WTC11 (cell line): ENCODE results near the gene LBH.

Experiments
- CBFB ChIP-seq: sonication (generic); formaldehyde crosslinking; IDR thresholded peaks from 2 replicates; pipeline ENCODE4 v1.8.1; 2022; ENCODE audit warnings: mild to moderate bottlenecking, low read depth, missing genetic modification reagents
- CREB1 ChIP-seq: sonication (generic); formaldehyde crosslinking; IDR thresholded peaks from 2 replicates; pipeline ENCODE4 v1.8.0; 2023; ENCODE audit warnings: mild to moderate bottlenecking, missing genetic modification reagents
- ETV6 ChIP-seq: sonication (generic); formaldehyde crosslinking; IDR thresholded peaks from 2 replicates; pipeline ENCODE4 v1.8.1; 2022; ENCODE audit warnings: mild to moderate bottlenecking, missing genetic modification reagents
- NFE2L1 ChIP-seq: sonication (generic); formaldehyde crosslinking; IDR thresholded peaks from 2 replicates; pipeline ENCODE4 v1.8.1; 2023; ENCODE audit warnings: missing genetic modification reagents
- ZNF671 ChIP-seq: fragments of 250-450 bp; sonication (Bioruptor Pico); IDR thresholded peaks from 2 replicates; pipeline ENCODE4 v1.8.0; 2021; ENCODE audit warnings: mild to moderate bottlenecking
- TF ChIP-seq, protein P1 (sequence below): sonication (generic); formaldehyde crosslinking; IDR thresholded peaks from 2 replicates; pipeline ENCODE4 v1.8.1; 2023; ENCODE audit warnings: mild to moderate bottlenecking, missing genetic modification reagents, moderate library complexity
- TF ChIP-seq, protein P2 (sequence below): fragments of 200-600 bp; IDR thresholded peaks from 2 replicates; pipeline ENCODE4 v1.8.0; 2022; ENCODE audit warnings: antibody characterized with exemption
- TF ChIP-seq, protein P3 (sequence below): sonication (generic); formaldehyde crosslinking; IDR thresholded peaks from 2 replicates; pipeline ENCODE4 v1.8.1; 2023; ENCODE audit warnings: mild to moderate bottlenecking, missing genetic modification reagents, borderline replicate concordance
- TF ChIP-seq, protein P4 (sequence below): sonication (generic); formaldehyde crosslinking; IDR thresholded peaks from 2 replicates; pipeline ENCODE4 v1.8.0; 2022; ENCODE audit warnings: mild to moderate bottlenecking, missing genetic modification reagents
- TF ChIP-seq, protein P5 (sequence below): fragments of 250-450 bp; sonication (Bioruptor Pico); conservative IDR thresholded peaks from 2 replicates; pipeline ENCODE4 v1.9.0; 2021; ENCODE audit warnings: mild to moderate bottlenecking
- TF ChIP-seq, protein P6 (sequence below): fragments of 250-450 bp; sonication (Bioruptor Pico); IDR thresholded peaks from 2 replicates; pipeline ENCODE4 v1.8.0; 2021; ENCODE audit warnings: mild to moderate bottlenecking

DNA sequence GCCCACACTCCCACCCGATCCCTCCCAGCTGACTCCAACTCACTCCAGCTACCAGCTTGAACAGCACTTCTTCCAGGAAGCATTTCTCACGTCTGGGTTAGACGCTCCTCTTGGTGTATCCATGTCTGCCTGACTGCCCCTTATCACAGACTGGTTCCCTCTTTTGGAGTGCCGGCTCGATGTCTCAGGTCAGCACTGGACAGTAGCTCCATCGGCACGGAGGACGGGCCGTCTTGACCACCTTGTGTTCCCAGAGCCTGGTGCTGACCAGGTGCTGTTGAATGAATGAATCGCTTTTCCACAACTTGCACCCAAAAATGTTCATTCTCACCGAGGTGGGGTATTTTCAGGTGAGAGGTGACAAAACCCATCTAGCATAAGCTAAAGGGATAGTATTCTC lies 71.8 kb downstream of the LBH start:
- TF ChIP-seq, protein P1, sequence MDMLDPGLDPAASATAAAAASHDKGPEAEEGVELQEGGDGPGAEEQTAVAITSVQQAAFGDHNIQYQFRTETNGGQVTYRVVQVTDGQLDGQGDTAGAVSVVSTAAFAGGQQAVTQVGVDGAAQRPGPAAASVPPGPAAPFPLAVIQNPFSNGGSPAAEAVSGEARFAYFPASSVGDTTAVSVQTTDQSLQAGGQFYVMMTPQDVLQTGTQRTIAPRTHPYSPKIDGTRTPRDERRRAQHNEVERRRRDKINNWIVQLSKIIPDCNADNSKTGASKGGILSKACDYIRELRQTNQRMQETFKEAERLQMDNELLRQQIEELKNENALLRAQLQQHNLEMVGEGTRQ (CRISPR knock-in tag): no peak
- TF ChIP-seq ETV6: no peak
- TF ChIP-seq, protein P2, sequence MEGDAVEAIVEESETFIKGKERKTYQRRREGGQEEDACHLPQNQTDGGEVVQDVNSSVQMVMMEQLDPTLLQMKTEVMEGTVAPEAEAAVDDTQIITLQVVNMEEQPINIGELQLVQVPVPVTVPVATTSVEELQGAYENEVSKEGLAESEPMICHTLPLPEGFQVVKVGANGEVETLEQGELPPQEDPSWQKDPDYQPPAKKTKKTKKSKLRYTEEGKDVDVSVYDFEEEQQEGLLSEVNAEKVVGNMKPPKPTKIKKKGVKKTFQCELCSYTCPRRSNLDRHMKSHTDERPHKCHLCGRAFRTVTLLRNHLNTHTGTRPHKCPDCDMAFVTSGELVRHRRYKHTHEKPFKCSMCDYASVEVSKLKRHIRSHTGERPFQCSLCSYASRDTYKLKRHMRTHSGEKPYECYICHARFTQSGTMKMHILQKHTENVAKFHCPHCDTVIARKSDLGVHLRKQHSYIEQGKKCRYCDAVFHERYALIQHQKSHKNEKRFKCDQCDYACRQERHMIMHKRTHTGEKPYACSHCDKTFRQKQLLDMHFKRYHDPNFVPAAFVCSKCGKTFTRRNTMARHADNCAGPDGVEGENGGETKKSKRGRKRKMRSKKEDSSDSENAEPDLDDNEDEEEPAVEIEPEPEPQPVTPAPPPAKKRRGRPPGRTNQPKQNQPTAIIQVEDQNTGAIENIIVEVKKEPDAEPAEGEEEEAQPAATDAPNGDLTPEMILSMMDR: no peak
- TF ChIP-seq, protein P3, sequence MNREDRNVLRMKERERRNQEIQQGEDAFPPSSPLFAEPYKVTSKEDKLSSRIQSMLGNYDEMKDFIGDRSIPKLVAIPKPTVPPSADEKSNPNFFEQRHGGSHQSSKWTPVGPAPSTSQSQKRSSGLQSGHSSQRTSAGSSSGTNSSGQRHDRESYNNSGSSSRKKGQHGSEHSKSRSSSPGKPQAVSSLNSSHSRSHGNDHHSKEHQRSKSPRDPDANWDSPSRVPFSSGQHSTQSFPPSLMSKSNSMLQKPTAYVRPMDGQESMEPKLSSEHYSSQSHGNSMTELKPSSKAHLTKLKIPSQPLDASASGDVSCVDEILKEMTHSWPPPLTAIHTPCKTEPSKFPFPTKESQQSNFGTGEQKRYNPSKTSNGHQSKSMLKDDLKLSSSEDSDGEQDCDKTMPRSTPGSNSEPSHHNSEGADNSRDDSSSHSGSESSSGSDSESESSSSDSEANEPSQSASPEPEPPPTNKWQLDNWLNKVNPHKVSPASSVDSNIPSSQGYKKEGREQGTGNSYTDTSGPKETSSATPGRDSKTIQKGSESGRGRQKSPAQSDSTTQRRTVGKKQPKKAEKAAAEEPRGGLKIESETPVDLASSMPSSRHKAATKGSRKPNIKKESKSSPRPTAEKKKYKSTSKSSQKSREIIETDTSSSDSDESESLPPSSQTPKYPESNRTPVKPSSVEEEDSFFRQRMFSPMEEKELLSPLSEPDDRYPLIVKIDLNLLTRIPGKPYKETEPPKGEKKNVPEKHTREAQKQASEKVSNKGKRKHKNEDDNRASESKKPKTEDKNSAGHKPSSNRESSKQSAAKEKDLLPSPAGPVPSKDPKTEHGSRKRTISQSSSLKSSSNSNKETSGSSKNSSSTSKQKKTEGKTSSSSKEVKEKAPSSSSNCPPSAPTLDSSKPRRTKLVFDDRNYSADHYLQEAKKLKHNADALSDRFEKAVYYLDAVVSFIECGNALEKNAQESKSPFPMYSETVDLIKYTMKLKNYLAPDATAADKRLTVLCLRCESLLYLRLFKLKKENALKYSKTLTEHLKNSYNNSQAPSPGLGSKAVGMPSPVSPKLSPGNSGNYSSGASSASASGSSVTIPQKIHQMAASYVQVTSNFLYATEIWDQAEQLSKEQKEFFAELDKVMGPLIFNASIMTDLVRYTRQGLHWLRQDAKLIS: no peak
- TF ChIP-seq NFE2L1 (CRISPR knock-in tag): no peak
- TF ChIP-seq, protein P4, sequence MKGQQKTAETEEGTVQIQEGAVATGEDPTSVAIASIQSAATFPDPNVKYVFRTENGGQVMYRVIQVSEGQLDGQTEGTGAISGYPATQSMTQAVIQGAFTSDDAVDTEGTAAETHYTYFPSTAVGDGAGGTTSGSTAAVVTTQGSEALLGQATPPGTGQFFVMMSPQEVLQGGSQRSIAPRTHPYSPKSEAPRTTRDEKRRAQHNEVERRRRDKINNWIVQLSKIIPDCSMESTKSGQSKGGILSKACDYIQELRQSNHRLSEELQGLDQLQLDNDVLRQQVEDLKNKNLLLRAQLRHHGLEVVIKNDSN (CRISPR knock-in tag): no peak
- TF ChIP-seq CBFB (CRISPR knock-in tag): no peak
- TF ChIP-seq CREB1: no peak
- TF ChIP-seq, protein P5, sequence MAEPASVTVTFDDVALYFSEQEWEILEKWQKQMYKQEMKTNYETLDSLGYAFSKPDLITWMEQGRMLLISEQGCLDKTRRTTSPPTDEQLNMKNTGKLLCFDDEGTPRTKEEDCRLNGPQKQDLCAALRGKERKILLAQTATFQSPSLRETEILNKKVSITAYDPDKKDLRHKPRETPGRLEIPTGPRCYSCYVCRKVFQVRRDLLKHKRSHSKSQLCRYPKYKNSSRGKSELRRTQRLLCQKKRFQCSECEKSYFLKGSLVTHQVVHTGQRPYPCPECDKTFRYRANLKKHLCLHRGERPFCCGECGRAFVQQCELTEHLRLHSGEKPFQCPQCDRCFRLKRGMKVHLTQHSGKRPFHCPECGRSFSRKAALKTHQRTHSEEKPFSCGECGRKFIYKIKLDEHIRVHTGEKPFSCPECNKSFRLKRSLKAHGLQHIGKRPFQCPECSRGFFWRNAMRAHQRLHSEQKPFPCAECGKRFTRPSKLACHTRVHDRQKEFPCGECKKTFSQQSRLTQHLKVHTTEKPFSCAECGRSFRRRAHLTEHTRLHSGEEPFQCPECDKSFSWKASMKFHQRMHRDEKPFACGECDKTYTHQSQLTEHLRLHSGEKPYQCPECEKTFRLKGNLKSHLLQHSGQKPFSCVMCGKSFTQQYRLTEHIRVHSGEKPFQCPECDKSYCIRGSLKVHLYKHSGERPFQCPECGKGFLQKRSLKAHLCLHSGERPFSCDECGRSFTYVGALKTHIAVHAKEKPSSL (CRISPR knock-in tag): no peak
- TF ChIP-seq, protein P6, sequence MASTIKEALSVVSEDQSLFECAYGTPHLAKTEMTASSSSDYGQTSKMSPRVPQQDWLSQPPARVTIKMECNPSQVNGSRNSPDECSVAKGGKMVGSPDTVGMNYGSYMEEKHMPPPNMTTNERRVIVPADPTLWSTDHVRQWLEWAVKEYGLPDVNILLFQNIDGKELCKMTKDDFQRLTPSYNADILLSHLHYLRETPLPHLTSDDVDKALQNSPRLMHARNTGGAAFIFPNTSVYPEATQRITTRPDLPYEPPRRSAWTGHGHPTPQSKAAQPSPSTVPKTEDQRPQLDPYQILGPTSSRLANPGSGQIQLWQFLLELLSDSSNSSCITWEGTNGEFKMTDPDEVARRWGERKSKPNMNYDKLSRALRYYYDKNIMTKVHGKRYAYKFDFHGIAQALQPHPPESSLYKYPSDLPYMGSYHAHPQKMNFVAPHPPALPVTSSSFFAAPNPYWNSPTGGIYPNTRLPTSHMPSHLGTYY: no peak
- TF ChIP-seq ZNF671 (CRISPR knock-in tag): no peak
